ENCODE measurements around the gene BCL3.

BCL3 gene

DNA sequence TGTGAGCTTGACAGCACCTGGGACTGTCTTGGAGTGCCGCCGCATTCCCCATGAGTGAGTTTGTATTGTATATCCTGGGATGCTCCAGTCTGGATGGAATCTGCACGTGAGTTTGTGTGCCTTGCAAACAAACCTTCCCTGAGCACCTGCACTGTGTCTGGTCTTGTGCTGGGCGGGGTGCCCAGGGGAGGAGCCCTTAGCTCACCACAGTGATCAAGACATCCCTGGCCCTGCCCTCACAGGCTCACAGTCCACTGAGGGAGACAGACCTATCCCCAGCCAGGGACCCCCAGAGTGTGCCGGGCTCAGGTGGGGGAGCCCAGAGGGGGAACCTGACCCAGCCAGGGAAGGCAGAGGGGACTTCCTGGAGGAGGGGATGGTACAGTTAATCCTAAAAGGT lies 58.7 kb downstream of the BCL3 start:
- H3K36me3 ChIP-seq (ENCODE audit: insufficient read depth, low read length) = no peaks in the 10 kb centered on the region
- H3K27me3 ChIP-seq (ENCODE audit: insufficient read depth, low read length) = no peaks in the 10 kb centered on the region
- no peak overlapping the region for H3K4me3 ChIP-seq (ENCODE audit: low read length)
- H3K4me1 ChIP-seq (ENCODE audit: insufficient read depth, low read length) = peaks cover 32% of the 10 kb centered on the region
- no peaks in the 10 kb centered on the region for H3K9me3 ChIP-seq (ENCODE audit: low read length)
- no peak overlapping the region for H2AFZ ChIP-seq (ENCODE audit: low read depth, low read length)

DNA sequence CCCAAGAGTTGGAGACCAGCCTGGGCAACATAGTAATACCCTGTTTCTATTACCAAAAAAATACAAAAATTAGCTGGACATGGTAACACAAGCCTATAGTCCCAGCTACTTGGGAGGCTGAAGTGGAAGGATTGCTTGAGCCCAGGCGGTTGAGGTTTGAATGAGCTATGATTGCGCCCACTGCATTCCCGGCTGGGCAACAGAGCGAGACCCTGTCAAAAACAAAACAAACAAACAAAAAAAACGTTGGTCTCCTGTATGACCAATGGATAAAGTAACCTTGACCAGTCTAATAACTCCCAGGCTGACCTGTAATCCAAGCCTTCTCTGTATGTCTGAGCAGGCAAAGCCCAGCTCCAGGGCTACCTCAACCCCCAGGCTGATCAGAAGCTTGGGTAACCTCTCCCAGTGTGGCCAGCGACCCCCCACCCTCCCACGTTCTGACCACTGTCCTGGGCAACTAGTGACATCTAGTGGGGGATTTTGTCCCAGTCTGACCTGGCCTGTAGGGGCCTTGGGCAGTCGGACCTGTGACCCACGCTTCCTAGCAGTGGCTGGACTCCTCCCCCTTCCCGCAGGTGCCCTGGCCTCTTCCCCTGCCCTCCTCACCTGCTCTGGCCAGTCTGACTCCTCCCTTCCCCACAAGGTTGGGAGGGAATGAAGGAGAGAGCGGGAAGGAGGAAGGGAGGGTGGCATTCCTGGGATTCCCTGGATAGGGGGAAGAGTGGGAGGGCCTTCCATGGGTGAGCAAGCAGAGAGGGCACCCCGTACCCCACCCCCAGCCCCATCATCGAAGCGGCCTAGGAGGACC lies 59.3 kb downstream of the BCL3 start:
- Histone ChIP-seq H3K4me1 (ENCODE audit: insufficient read depth, low read length) (peaks cover 34% of the 10 kb centered on the region), H3K4me3 (ENCODE audit: low read length) (no peak overlapping the region), H2AFZ (ENCODE audit: low read depth, low read length) (peak overlapping the region; percentile 18), H3K27me3 (ENCODE audit: insufficient read depth, low read length) (no peaks in the 10 kb centered on the region), H3K9me3 (ENCODE audit: low read length) (no peaks in the 10 kb centered on the region), H3K36me3 (ENCODE audit: insufficient read depth, low read length) (no peaks in the 10 kb centered on the region)

DNA sequence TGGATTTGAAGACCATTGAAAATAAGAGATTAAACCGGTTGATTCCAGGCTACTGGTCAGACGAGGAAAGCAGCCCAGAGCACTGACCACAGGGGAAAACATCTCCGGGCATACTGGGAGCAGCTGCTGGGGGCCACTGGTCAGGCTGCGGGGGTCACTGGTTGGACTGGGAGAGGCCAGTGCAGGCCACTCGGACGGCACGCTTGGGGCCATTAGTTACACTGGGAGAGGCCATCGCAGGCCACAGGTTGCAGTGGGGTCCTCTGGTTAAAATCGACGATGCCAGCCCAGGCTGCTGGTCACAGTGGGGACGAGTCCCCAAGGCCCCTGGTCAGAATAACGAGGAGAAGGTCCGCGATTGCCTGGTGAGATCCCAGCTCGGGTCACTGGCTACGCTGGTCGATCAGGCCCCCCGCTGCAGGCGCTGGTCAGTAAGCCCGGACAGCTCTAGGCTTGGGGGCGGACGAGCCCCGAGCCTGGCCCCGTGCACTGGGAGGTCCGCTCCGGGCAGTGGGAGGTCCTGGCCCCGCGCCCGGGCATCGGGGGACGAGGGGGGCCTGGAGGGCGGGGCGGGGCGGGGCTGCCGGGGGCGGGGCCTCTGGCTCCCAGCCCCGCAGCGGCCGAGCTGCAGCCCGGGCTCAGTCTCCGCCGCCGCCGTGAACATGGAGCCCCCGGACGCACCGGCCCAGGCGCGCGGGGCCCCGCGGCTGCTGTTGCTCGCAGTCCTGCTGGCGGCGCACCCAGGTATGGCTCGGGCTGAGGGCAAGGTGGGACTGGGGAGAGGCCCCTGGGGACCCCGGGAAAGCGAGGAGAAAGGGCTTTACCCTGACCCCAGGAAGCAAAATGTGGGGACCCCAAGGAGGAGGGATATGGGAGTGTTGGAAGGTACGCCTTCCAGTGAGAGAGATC lies 60.2 kb downstream of the BCL3 start, which contains the start of gene BCAM:
TSS of gene BCAM (plus strand) at position 641 of the 909 bp plus-strand sequence. CDS start at position 663, 22 bp downstream.
- Histone ChIP-seq H3K27me3 (ENCODE audit: insufficient read depth, low read length) (no peaks in the 10 kb centered on the region), H3K9me3 (ENCODE audit: low read length) (no peaks in the 10 kb centered on the region), H2AFZ (ENCODE audit: low read depth, low read length) (peak within 1 kb of the TSS; percentile 18), H3K36me3 (ENCODE audit: insufficient read depth, low read length) (no peaks in the 10 kb centered on the region), H3K4me1 (ENCODE audit: insufficient read depth, low read length) (peaks cover 34% of the 10 kb centered on the region), H3K4me3 (ENCODE audit: low read length) (peak within 1 kb of the TSS; percentile 56)

Data from neuron (in vitro differentiated cells).